K562 (cell line): ENCODE results near the gene STUB1. TPM values are rescaled to one million over a fixed set of nuclear protein-coding genes. Genes with fewer than 3 reads are reported as not detected.

Experiments
- ELF4 ChIP-seq: fragments of 450-650 bp; formaldehyde crosslinking; IDR thresholded peaks from 2 replicates; pipeline ENCODE4 v1.4.0; 2022; ENCODE audit warnings: missing genetic modification characterization
- ETS1 ChIP-seq: conservative IDR thresholded peaks from 2 replicates; pipeline ENCODE4 v1.6.1; 2011; ENCODE audit warnings: low read depth, mild to moderate bottlenecking, low read length; ENCODE audit not compliant: control insufficient read depth
- FIP1L1 ChIP-seq: fragments of 200-400 bp; formaldehyde crosslinking; IDR thresholded peaks from 2 replicates; pipeline ENCODE4 v1.6.1; 2018; ENCODE audit warnings: mild to moderate bottlenecking, low read depth, low read length; ENCODE audit not compliant: poor library complexity, severe bottlenecking
- JUN ChIP-seq, 2 experiments: sonication (generic) in 1 of 2; formaldehyde crosslinking in 1 of 2; IDR thresholded peaks; 2 replicates each; pipeline versions ENCODE4 v1.6.1 to v1.8.0; 2012 to 2022; ENCODE audit warnings: borderline replicate concordance in 2 of 2, mild to moderate bottlenecking in 2 of 2, improper control_type of control experiment in 1 of 2, low read depth in 1 of 2, low read length in 1 of 2, missing genetic modification reagents in 1 of 2
- NR2C2 ChIP-seq, 2 experiments: fragments of 200-800 bp in 1 of 2; sonication (Bioruptor generic) in 1 of 2; sonication (generic) in 1 of 2; formaldehyde crosslinking in 1 of 2; IDR thresholded peaks; 2 replicates each; pipeline versions ENCODE4 v1.6.1 to v1.8.0; 2016 to 2022; ENCODE audit warnings: mild to moderate bottlenecking in 1 of 2, missing compliant biosample characterization in 1 of 2, missing genetic modification characterization in 1 of 2, missing genetic modification reagents in 1 of 2
- RHOXF2B ChIP-seq: fragments of 250-450 bp; sonication (Bioruptor Pico); conservative IDR thresholded peaks from 2 replicates; pipeline ENCODE4 v1.5.1; 2021
- TGIF2 ChIP-seq: sonication (generic); formaldehyde crosslinking; IDR thresholded peaks from 2 replicates; pipeline ENCODE4 v1.8.1; 2022; ENCODE audit warnings: mild to moderate bottlenecking, missing genetic modification reagents, moderate library complexity
- UBTF ChIP-seq, 2 experiments: IDR thresholded peaks; 2 replicates each; pipeline ENCODE4 v1.6.1; 2012; ENCODE audit warnings: improper control_type of control experiment in 2 of 2, low read depth in 2 of 2, low read length in 2 of 2, borderline replicate concordance in 1 of 2
- ZNF212 ChIP-seq: fragments of 450-650 bp; formaldehyde crosslinking; IDR thresholded peaks from 2 replicates; pipeline ENCODE4 v1.4.0; 2020; ENCODE audit warnings: mild to moderate bottlenecking
- polyA plus RNA-seq, 8 experiments: library from polyadenylated mRNA; depleted of rRNA in 4 of 8; stranded (reverse) in 5 of 8; unstranded in 3 of 8; fragments of >200 nt; fragmentation: Nextera tagmentation in 2 of 8; fragmentation: Illumina TruSeq in 1 of 8; extraction: Ambion mirVana in 2 of 8; extraction: Trizol in 1 of 8; gene quantifications; 2 replicates each; pipeline versions ENCODE4 v1.2.1 to v1.2.3, GENCODE V29; 2011 to 2014; ENCODE audit warnings: inconsistent platforms in 1 of 8, missing spikeins in 1 of 8
- total RNA-seq, 7 experiments: library from RNA; depleted of rRNA in 6 of 7; stranded (reverse); fragments of >200 nt in 6 of 7; fragmentation: Illumina TruSeq in 2 of 7; extraction: Trizol in 2 of 7; gene quantifications; 2 replicates each; pipeline versions ENCODE4 v1.2.1 to v1.2.3, GENCODE V29; 2011 to 2021; ENCODE audit warnings: low replicate concordance in 1 of 7
- TF ChIP-seq, protein P1 (sequence below): sonication (generic); formaldehyde crosslinking; IDR thresholded peaks from 2 replicates; pipeline ENCODE4 v1.8.0; 2022; ENCODE audit warnings: mild to moderate bottlenecking, missing genetic modification reagents, borderline replicate concordance
- TF ChIP-seq, protein P2 (sequence below): sonication (generic); formaldehyde crosslinking; IDR thresholded peaks from 2 replicates; pipeline ENCODE4 v1.8.0; 2023; ENCODE audit warnings: mild to moderate bottlenecking, missing genetic modification reagents

Gene STUB1
- total and polyA plus RNA-seq, 9 of the 15 experiments (the other 6 are each of a cell fraction or from before 2014, with no cell fraction given), result 10.6 to 251 (median 152) TPM

- TF ChIP-seq ETS1 (peak; percentile 58; the same call in 1 of the 2 replicates), UBTF (IDR thresholded peaks at IDR 0.05; ENCODE audit: borderline replicate concordance in 1 of 2, low read depth in 2 of 2, low read length in 2 of 2) (0 out of 4 replicates have a peak, but pooled peaks of 1 of the 2 experiments have one; percentile 71), RHOXF2B (CRISPR knock-in tag) (no peak), ZNF212 (no peak), JUN (IDR thresholded peaks at IDR 0.05; ENCODE audit: borderline replicate concordance, low read depth, low read length) (no peak), JUN (CRISPR knock-in tag; IDR thresholded peaks at IDR 0.05; ENCODE audit: borderline replicate concordance) (peak; percentile 86; the same call in 1 of the 2 replicates), ELF4 (no peak), FIP1L1 (peak; percentile 62), TGIF2 (CRISPR knock-in tag) (0 out of 2 replicates have a peak, but pooled peaks have one; percentile 54), NR2C2 (CRISPR knock-in tag; IDR thresholded peaks at IDR 0.05) (peak; percentile 77; the same call in 1 of the 2 replicates), NR2C2 (tag; IDR thresholded peaks at IDR 0.05) (no peak)
- TF ChIP-seq, protein P1, sequence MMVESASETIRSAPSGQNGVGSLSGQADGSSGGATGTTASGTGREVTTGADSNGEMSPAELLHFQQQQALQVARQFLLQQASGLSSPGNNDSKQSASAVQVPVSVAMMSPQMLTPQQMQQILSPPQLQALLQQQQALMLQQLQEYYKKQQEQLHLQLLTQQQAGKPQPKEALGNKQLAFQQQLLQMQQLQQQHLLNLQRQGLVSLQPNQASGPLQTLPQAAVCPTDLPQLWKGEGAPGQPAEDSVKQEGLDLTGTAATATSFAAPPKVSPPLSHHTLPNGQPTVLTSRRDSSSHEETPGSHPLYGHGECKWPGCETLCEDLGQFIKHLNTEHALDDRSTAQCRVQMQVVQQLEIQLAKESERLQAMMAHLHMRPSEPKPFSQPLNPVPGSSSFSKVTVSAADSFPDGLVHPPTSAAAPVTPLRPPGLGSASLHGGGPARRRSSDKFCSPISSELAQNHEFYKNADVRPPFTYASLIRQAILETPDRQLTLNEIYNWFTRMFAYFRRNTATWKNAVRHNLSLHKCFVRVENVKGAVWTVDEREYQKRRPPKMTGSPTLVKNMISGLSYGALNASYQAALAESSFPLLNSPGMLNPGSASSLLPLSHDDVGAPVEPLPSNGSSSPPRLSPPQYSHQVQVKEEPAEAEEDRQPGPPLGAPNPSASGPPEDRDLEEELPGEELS, result peak; percentile 63; the same call in 1 of the 2 replicates
- TF ChIP-seq, protein P2, sequence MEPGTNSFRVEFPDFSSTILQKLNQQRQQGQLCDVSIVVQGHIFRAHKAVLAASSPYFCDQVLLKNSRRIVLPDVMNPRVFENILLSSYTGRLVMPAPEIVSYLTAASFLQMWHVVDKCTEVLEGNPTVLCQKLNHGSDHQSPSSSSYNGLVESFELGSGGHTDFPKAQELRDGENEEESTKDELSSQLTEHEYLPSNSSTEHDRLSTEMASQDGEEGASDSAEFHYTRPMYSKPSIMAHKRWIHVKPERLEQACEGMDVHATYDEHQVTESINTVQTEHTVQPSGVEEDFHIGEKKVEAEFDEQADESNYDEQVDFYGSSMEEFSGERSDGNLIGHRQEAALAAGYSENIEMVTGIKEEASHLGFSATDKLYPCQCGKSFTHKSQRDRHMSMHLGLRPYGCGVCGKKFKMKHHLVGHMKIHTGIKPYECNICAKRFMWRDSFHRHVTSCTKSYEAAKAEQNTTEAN, result 0 out of 2 replicates have a peak, but pooled peaks have one; percentile 63
Observed at GRCh38 chr16:700684-701584, 20.7 kb downstream of the STUB1 start (continued).
